HG03280 (cell line): ENCODE data around the gene TRDMT1.
A peak's percentile ranks its signal among the peaks of the same experiment; 100 is the strongest.

ENCODE experiments used
- ATAC-seq: cut with Tn5 transposase; IDR thresholded peaks from one replicate; pipeline ENCODE4 v1.9.1; 2021; ENCODE audit warnings: mild to moderate bottlenecking, moderate library complexity; ENCODE audit not compliant: unreplicated experiment

TRDMT1 gene

GRCh38 chr10:17231788-17232187 lies 30.3 kb upstream of the TRDMT1 start:
- no peak for ATAC-seq

- peak; percentile 64 for ATAC-seq
These were observed 28.7 kb upstream of the TRDMT1 start for GRCh38 chr10:17229967-17230682.

GRCh38 chr10:17229717-17229966 lies 28.2 kb upstream of the TRDMT1 start:
- ATAC-seq: peak; percentile 4

GRCh38 chr10:17229016-17229716 lies 27.7 kb upstream of the TRDMT1 start:
- ATAC-seq: no peak

- ATAC-seq: peak; percentile 34
These were observed 26.9 kb upstream of the TRDMT1 start, which contains the start of gene VIM for GRCh38 chr10:17228091-17229015. Gene VIM (plus strand): TSS chr10:17228241. CDS start chr10:17229423, 1,182 bp downstream.

GRCh38 chr10:17227367-17228090 lies 26.1 kb upstream of the TRDMT1 start:
- ATAC-seq: no peak

- ATAC-seq: no peak
These were observed 25.4 kb upstream of the TRDMT1 start for GRCh38 chr10:17226891-17227303.

- ATAC-seq: no peak
These were observed 24.3 kb upstream of the TRDMT1 start for GRCh38 chr10:17225808-17226207.

- no peak for ATAC-seq
These were observed 20.9 kb upstream of the TRDMT1 start for GRCh38 chr10:17222329-17222728.

- ATAC-seq: no peak
These were observed 19.2 kb upstream of the TRDMT1 start for GRCh38 chr10:17220652-17221100.

- ATAC-seq: no peak
These were observed 17.6 kb upstream of the TRDMT1 start for GRCh38 chr10:17219024-17219423.

GRCh38 chr10:17217631-17218232 lies 16.3 kb upstream of the TRDMT1 start:
- no peak for ATAC-seq

- no peak for ATAC-seq
These were observed 15.5 kb upstream of the TRDMT1 start for GRCh38 chr10:17216901-17217395.

- ATAC-seq: peak; percentile 98
These were observed 14.9 kb upstream of the TRDMT1 start for GRCh38 chr10:17216217-17216900.

- ATAC-seq: no peak
These were observed 14.3 kb upstream of the TRDMT1 start for GRCh38 chr10:17215782-17216122.

GRCh38 chr10:17214971-17215781 lies 13.7 kb upstream of the TRDMT1 start:
- no peak for ATAC-seq

GRCh38 chr10:17214526-17214925 lies 13.1 kb upstream of the TRDMT1 start:
- ATAC-seq: no peak

GRCh38 chr10:17213646-17214349 lies 12.3 kb upstream of the TRDMT1 start:
- no peak for ATAC-seq
